SJSA1 (cell line): Measurements from ENCODE around the gene POU3F3. TPM values are rescaled to one million over a fixed set of nuclear protein-coding genes. Genes with fewer than 3 reads are reported as not detected.

Experiments
- DNase-seq, 2 experiments: peaks; one replicate each; pipeline ENCODE4 v3.0.0-alpha.2; 2015 to 2020; ENCODE audit warnings: low spot score in 2 of 2, low read depth in 1 of 2
- H3K27ac ChIP-seq: fragments of 250-450 bp; sonication (Bioruptor Pico); 2 replicates; pipeline ENCODE4 v1.5.1; 2020; ENCODE audit warnings: mild to moderate bottlenecking, moderate library complexity
- H3K27me3 ChIP-seq: fragments of 250-450 bp; sonication (Bioruptor Pico); replicated peaks from 2 replicates; pipeline ENCODE4 v1.5.1; 2020; ENCODE audit warnings: mild to moderate bottlenecking, moderate library complexity
- H3K36me3 ChIP-seq: fragments of 250-450 bp; sonication (Bioruptor Pico); 2 replicates; pipeline ENCODE4 v1.5.1; 2020; ENCODE audit warnings: mild to moderate bottlenecking
- H3K4me1 ChIP-seq: fragments of 250-450 bp; sonication (Bioruptor Pico); replicated peaks from 2 replicates; pipeline ENCODE4 v1.6.1; 2021; ENCODE audit warnings: mild to moderate bottlenecking
- H3K4me3 ChIP-seq: fragments of 250-450 bp; sonication (Bioruptor Pico); 2 replicates; pipeline ENCODE4 v1.5.1; 2020; ENCODE audit warnings: mild to moderate bottlenecking
- H3K9me3 ChIP-seq: fragments of 250-450 bp; sonication (Bioruptor Pico); replicated peaks from 2 replicates; pipeline ENCODE4 v1.5.1; 2020; ENCODE audit warnings: mild to moderate bottlenecking
- total RNA-seq: library from RNA; depleted of rRNA; stranded (reverse); fragments of >200 nt; shearing (Covaris generic); gene quantifications from 2 replicates; pipeline ENCODE4 v1.2.3, GENCODE V29; 2014

Gene POU3F3
- total RNA-seq, 1 experiment from 2014 or later = 0.11 TPM

DNA sequence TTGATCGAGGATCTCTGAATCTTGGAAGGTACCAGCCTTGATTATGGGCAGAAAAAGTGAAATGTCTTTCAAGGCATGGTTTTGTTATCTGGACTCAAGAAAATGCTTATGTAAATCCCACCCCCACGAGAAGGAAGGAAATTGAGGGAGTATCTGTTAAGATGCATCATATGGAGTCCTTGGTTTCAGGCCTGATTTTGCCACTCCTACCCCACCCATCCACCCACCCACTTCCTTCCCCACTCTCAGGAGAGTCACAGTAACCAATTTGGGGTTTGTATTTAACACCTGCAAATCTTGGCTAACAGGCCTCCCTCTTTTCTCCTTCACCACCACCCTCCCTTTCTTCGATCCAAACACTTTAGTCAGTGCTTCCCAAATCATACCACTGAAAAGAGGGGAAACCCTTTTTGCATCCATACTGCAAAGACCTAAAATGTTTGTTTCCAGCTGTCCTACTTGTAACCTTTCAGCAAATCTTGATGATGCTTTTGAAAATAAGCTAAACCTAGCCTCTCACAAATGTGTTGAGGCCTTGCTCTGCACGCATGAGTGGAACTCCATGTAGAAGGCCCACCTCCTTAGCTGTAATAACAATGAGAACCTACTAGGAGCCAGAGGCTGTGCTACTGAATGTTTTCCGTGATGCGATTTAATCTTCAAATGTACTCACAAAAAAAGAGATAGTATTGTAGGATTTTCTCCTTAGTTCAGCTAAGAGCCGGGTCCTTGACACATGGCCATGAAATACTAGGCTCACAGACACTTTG, 34.8 kb downstream of the POU3F3 start:
- DNase-seq = no peak
- Histone ChIP-seq H3K4me3 (no peak overlapping the region), H3K27ac (no peak overlapping the region), H3K4me1 (no peaks in the 10 kb centered on the region), H3K27me3 (peaks cover 4% of the 10 kb centered on the region), H3K9me3 (no peaks in the 10 kb centered on the region), H3K36me3 (no peaks in the 10 kb centered on the region)

DNA sequence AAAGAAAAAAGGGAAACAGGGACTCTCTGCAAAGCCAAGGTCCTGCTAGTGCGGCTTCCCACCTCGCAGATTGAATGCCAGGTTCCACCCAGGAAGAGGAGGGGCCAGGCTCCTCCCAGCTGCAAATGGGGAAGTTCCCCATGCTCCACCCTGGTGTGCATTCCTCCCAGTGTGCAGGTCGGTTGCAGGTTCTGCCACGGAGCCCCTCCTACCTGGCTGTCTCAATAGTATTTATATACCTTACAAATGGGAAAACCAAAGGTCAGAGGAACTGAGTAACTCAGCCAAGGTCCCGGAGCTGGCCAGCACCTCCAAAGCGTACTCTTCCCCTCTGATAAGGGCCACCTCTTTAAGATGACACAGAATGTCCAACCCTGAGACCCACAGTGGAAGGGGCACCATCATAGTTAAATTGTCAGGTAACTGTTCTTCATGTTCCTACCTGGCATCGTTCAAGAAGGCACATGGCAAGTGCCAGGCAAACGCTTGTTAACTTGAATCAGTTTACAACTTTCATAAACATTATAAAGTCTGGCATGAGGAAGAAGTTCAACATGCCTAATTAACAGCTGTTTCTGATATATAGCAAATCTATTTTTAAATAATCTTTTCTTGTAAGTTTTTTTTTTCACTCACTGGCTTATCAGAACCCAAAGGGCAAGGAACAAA, 35.5 kb downstream of the POU3F3 start:
- Histone ChIP-seq H3K4me1 (no peaks in the 10 kb centered on the region), H3K36me3 (no peaks in the 10 kb centered on the region), H3K4me3 (no peak overlapping the region), H3K27ac (no peak overlapping the region), H3K27me3 (peaks cover 4% of the 10 kb centered on the region), H3K9me3 (no peaks in the 10 kb centered on the region)
- DNase-seq = no peak

DNA sequence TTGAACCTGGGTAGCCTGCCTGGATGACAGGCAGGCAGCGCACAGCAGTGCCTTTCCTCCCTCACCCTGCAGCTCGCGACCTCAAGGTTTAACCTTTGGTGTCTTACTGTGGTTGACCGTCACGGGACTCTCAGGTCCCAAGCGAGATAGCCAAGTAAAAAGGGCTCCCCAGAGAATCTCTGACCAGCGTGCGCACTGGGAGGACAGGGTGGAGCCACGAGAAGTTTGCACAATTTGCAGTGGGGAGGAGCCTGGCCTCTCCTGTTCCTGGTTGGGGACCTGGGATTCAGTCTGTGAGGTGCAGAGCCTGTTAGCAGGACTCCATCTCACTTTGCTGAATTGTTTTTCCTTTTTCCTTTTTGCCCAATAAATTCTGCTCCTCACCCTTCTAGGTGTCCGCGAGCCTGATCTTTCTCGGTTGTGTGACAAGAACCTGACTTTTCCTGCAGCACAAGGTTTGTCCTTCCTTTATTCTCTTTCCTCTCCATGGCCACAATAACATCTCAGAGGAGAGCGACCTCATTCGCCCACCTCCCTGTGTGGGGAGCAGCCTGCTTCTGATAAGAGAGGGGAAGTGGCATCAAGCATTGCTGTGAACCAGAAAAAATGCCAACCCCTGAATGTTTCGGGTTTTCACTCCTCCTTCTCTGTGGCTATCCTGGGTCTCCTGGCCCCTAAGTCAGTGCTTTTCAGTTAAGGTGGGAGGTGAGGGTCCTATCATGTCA, 36.2 kb downstream of the POU3F3 start:
- Histone ChIP-seq H3K36me3 (no peaks in the 10 kb centered on the region), H3K27ac (no peak overlapping the region), H3K9me3 (no peaks in the 10 kb centered on the region), H3K4me3 (no peak overlapping the region), H3K27me3 (peaks cover 4% of the 10 kb centered on the region; the same call in 1 of the 2 replicates), H3K4me1 (no peaks in the 10 kb centered on the region)
- no peak for DNase-seq

DNA sequence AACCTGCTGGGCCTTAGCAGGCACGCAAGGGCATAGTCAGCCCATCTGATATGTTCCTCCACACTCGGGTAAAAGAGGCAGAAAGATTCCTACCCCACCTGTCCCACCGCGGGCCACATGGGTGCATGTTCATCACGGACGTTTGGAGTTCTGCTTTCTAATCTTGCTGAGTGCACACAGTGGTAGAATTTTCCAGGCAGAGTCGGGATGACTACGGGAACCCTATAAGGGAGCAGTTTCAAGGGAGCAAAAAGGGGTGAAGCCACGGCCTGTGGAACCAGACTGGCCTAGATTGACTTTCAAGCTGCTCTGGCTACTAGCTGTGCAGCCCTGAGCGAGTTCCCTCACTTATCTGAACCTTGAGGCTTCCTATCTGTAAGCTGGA, 36.8 kb downstream of the POU3F3 start:
- Histone ChIP-seq H3K4me1 (no peaks in the 10 kb centered on the region), H3K27ac (no peak overlapping the region), H3K4me3 (no peak overlapping the region), H3K9me3 (no peaks in the 10 kb centered on the region), H3K36me3 (no peaks in the 10 kb centered on the region), H3K27me3 (peaks cover 4% of the 10 kb centered on the region; the same call in 1 of the 2 replicates)
- no peak for DNase-seq

DNA sequence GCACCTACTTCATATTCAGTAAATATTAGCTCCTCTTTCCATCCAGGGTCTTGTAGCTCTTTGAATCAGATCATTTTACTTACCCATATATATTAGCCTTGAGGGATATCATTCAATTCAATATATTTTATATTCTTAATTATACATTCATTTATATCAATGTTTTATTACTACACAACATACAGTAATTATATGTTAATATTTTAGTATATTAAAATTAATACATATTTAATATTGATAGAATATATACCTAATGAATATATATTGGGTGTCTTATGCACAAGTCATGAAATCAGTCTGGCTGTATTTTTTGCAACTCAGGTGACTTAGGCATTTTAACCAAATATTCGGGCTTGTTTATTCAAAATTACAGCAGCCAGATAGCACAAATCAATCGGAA, 37.2 kb downstream of the POU3F3 start:
- Histone ChIP-seq H3K27me3 (peaks cover 4% of the 10 kb centered on the region; the same call in 1 of the 2 replicates), H3K4me3 (no peak overlapping the region), H3K36me3 (no peaks in the 10 kb centered on the region), H3K27ac (no peak overlapping the region), H3K9me3 (no peaks in the 10 kb centered on the region), H3K4me1 (no peaks in the 10 kb centered on the region)
- no peak for DNase-seq

DNA sequence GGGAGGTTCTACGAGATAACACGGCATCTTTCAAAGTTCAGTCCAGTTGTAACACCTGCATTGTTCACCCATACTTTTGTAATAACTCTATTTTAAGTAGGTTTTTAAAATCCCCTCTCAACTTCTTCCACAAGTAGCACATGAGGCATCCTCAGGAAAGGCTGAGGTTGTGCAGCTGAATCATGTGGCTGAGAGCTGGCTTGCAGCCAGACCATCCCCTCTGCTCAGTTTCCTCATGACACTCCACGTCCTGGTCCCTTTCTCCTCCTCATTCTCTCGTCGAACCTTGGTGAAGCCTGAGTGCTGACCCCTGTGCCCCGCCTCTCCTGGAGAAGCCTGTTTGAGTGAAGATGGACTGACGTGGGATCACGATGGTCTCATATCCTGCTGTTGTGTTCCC, 42.5 kb downstream of the POU3F3 start:
- Histone ChIP-seq H3K4me3 (no peak overlapping the region), H3K27ac (no peak overlapping the region), H3K27me3 (no peaks in the 10 kb centered on the region), H3K9me3 (no peaks in the 10 kb centered on the region), H3K36me3 (no peaks in the 10 kb centered on the region), H3K4me1 (peaks cover 5% of the 10 kb centered on the region; the same call in 1 of the 2 replicates)
- no peak for DNase-seq

DNA sequence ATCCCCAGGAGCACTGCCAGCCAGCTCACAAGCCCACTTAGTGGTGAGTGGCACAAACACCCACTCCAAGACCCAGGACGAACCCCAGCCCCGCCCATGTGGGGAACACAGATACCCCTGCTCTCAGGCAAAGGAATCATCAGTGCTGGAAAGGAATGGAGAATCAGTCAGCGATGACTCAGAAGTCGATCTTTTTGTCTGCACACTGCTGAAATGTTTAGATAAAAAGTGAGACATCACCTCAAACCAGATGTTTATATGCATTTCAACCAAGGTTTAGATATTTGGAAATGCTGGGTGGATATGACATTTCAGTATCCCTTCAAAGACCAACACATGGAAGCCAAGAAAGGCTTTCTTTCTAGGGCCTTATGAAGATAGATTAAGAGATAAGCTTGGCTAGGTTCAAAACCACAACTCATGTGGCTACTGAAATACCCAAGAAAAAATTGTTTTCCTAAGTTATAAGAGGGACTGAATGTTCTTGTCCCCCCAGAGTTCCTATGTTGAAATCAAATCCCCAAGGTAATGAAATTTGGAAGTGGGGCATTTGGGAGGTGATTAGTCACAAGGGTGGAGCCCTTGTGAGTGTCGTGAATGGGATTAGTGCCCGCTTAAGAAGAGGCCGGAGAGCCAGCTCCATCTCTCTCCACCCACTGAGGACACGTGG, 43.7 kb downstream of the POU3F3 start:
- H3K27ac ChIP-seq = no peak overlapping the region
- no peak overlapping the region for H3K4me3 ChIP-seq
- H3K36me3 ChIP-seq = no peaks in the 10 kb centered on the region
- H3K4me1 ChIP-seq = peaks cover 5% of the 10 kb centered on the region; the same call in 1 of the 2 replicates
- DNase-seq = peak; percentile 30 to 54
- H3K9me3 ChIP-seq = no peaks in the 10 kb centered on the region
- H3K27me3 ChIP-seq = no peaks in the 10 kb centered on the region

DNA sequence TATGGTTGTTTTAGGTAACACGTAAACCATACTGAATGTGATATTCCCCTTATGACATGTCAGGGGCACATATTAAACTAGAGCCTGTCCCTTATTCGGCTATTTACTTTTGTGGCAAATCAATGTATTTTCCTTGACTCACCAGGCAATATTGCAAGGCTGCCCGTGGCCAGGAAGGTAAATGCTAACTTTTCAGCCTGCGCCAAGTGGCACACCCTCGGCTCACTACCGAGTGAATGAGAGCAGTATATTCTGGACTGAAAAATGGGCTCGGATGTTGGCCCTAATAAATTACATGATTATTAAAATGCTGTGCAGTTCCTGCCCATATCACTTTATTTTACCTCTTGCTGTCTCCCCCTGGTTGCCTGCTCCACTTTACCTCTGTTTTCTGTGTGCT, 46.7 kb downstream of the POU3F3 start:
- Histone ChIP-seq H3K36me3 (no peaks in the 10 kb centered on the region), H3K4me3 (no peak overlapping the region), H3K4me1 (peaks cover 5% of the 10 kb centered on the region; the same call in 1 of the 2 replicates), H3K27ac (no peak overlapping the region), H3K27me3 (no peaks in the 10 kb centered on the region; the same call in 1 of the 2 replicates), H3K9me3 (no peaks in the 10 kb centered on the region)
- no peak for DNase-seq

DNA sequence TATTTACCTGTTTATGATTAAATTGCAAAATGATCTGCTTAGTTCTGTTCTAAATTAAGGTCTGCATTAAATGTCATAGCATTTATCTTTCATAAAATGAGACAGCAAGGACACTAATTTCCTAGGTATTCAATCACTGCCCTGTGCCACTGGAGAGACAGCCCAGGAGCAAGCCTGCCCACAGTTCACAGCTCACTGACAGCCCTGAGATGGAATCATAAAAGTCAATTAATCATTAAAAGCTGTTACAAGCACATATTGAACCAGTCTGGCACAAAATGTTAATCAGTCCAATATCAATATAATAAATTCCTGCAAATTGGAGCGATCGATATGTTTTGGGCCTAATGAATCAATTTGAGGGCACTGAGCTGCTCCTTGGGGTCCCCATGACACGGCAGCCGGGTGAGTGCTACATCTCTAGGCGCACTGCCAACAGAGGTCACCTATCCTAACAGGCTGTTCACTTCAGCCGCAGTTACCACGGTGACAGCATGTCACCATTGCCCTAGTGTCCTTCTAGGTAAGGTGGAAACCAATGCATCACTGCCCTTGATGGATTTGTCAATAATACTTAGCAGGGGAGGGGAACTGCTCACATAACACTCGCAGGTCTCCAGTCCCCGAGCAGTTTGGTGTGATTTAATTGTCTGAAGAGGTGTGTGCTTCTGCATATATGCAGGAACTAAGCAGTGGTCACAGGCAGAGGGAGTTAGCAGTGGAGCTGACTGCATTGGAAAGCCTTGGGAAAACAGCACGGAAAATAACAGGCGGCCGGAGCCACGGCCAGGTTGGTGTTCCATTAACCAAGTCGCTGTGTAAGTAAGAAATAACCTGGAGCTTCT, 47.3 kb downstream of the POU3F3 start:
- Histone ChIP-seq H3K27me3 (no peaks in the 10 kb centered on the region; the same call in 1 of the 2 replicates), H3K9me3 (no peaks in the 10 kb centered on the region), H3K36me3 (no peaks in the 10 kb centered on the region), H3K27ac (no peak overlapping the region), H3K4me1 (peaks cover 5% of the 10 kb centered on the region; the same call in 1 of the 2 replicates), H3K4me3 (no peak overlapping the region)
- no peak for DNase-seq

DNA sequence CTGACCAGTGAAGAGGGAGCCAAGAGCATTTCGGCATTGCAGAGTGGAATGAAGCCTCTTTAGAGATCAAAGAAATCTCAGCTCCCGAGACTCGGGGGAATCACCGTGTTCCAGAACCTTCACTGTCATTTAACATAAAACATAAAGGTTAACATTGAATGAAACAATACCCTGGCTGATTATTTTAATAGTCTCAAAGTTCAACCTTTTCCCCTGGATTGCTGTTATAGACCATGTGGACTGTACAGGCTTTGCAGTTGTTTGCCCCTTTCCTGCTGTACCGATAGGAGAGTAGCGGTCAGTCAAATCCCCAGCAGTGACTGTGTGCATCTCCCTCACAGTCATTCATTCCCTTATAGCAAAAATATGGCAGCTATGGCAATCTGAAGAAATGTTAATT, 48.4 kb downstream of the POU3F3 start:
- Histone ChIP-seq H3K4me1 (peaks cover 5% of the 10 kb centered on the region; the same call in 1 of the 2 replicates), H3K4me3 (no peak overlapping the region), H3K36me3 (no peaks in the 10 kb centered on the region), H3K27ac (no peak overlapping the region), H3K9me3 (no peaks in the 10 kb centered on the region), H3K27me3 (no peaks in the 10 kb centered on the region; the same call in 1 of the 2 replicates)
- no peak for DNase-seq
